WTC11 (cell line): ENCODE measurements around the gene EHBP1.

Experiments
- CREB1 ChIP-seq: sonication (generic); formaldehyde crosslinking; IDR thresholded peaks from 2 replicates; pipeline ENCODE4 v1.8.0; 2023; ENCODE audit warnings: mild to moderate bottlenecking, missing genetic modification reagents
- CTCF ChIP-seq: fragments of 200-600 bp; IDR thresholded peaks from 2 replicates; pipeline ENCODE4 v1.8.0; 2022; ENCODE audit warnings: antibody characterized with exemption
- ETV6 ChIP-seq: sonication (generic); formaldehyde crosslinking; IDR thresholded peaks from 2 replicates; pipeline ENCODE4 v1.8.1; 2022; ENCODE audit warnings: mild to moderate bottlenecking, missing genetic modification reagents
- JUN ChIP-seq: sonication (generic); formaldehyde crosslinking; IDR thresholded peaks from 2 replicates; pipeline ENCODE4 v1.8.0; 2023; ENCODE audit warnings: mild to moderate bottlenecking, missing genetic modification reagents
- NFYB ChIP-seq: sonication (generic); formaldehyde crosslinking; conservative IDR thresholded peaks from 2 replicates; pipeline ENCODE4 v1.8.0; 2022; ENCODE audit warnings: low read depth, missing genetic modification reagents
- ZNF138 ChIP-seq: sonication (generic); formaldehyde crosslinking; conservative IDR thresholded peaks from 2 replicates; pipeline ENCODE4 v1.8.1; 2022; ENCODE audit warnings: mild to moderate bottlenecking, moderate library complexity, missing genetic modification reagents

GRCh38 chr2:62724106-62724505, 18.6 kb downstream of the EHBP1 start:
- TF ChIP-seq JUN (no peak), CTCF (no peak), CREB1 (CRISPR knock-in tag) (no peak), ZNF138 (CRISPR knock-in tag) (no peak), NFYB (CRISPR knock-in tag) (no peak), ETV6 (CRISPR knock-in tag) (no peak)
